H1 (cell line): ENCODE measurements around the gene GNB1L. TPM values are rescaled to one million over a fixed set of nuclear protein-coding genes. Genes with fewer than 3 reads are reported as not detected.
A peak's percentile ranks its signal among the peaks of the same experiment; 100 is the strongest.

Source experiments
- CTCF ChIA-PET: fragments of 300-600 bp; sonication (Branson Sonifier 250); formaldehyde crosslinking; loops from one replicate; lab custom pipeline; 2021; ENCODE audit not compliant: partially characterized antibody; lab: Charles Lee
- POLR2A ChIA-PET: fragments of 300-600 bp; sonication (Branson Sonifier 250); formaldehyde crosslinking; loops from one replicate; lab custom pipeline; 2021; ENCODE audit warnings: inconsistent platforms; ENCODE audit not compliant: partially characterized antibody; lab: Charles Lee
- DNase-seq, 2 experiments: peaks; one replicate each; pipeline versions ENCODE4 v3.0.0 to v3.0.0-alpha.2; 2010 to 2022; ENCODE audit warnings: low spot score in 2 of 2, low read depth in 1 of 2, mixed read lengths in 1 of 2
- FAIRE-seq: peaks from 2 replicates; lab custom pipeline; 2011; peaks lifted over from hg19 to GRCh38; lab: Jason Lieb, UNC
- H2AFZ ChIP-seq: 2 replicates; pipeline ENCODE4 v1.8.1; 2012; ENCODE audit warnings: low read length, inconsistent platforms
- H2AK5ac ChIP-seq: 2 replicates; pipeline ENCODE4 v1.6.1; 2013; ENCODE audit warnings: low read depth, low read length
- H2BK120ac ChIP-seq: replicated peaks from 2 replicates; pipeline ENCODE3; 2013; ENCODE audit warnings: low read depth, low read length, inconsistent platforms
- H2BK12ac ChIP-seq: 2 replicates; pipeline ENCODE4 v1.6.1; 2013; ENCODE audit warnings: low read depth, low read length
- H2BK15ac ChIP-seq: 2 replicates; pipeline ENCODE4 v1.6.1; 2013; ENCODE audit warnings: low read length
- H2BK20ac ChIP-seq: 2 replicates; pipeline ENCODE4 v1.6.1; 2013; ENCODE audit warnings: low read length
- H2BK5ac ChIP-seq: 2 replicates; pipeline ENCODE4 v1.6.1; 2013; ENCODE audit warnings: low read depth, low read length
- H3K14ac ChIP-seq: 2 replicates; pipeline ENCODE4 v1.6.1; 2013; ENCODE audit warnings: inconsistent platforms; ENCODE audit not compliant: insufficient read length
- H3K18ac ChIP-seq: 2 replicates; pipeline ENCODE4 v1.6.1; 2013; ENCODE audit warnings: low read length; ENCODE audit errors: extremely low read depth
- H3K23ac ChIP-seq: 2 replicates; pipeline ENCODE4 v1.6.1; 2013; ENCODE audit warnings: inconsistent platforms; ENCODE audit not compliant: insufficient read length
- H3K23me2 ChIP-seq: 2 replicates; pipeline ENCODE4 v1.6.1; 2013; ENCODE audit warnings: low read depth, low read length
- H3K27ac ChIP-seq: 2 replicates; pipeline ENCODE4 v1.6.1; 2011; ENCODE audit warnings: low read depth, low read length, inconsistent platforms
- H3K27me3 ChIP-seq, 4 experiments: replicated peaks in 1 of 4; 1 replicate in 1 of 4; 2 replicates in 3 of 4; pipeline versions ENCODE4 v1.6.1 to v1.8.1; 2011 to 2013; ENCODE audit warnings: low read length in 3 of 4, mild to moderate bottlenecking in 3 of 4, inconsistent platforms in 2 of 4, mixed read lengths in 2 of 4, moderate library complexity in 1 of 4; ENCODE audit not compliant: control insufficient read depth in 3 of 4, insufficient read depth in 3 of 4; ENCODE audit errors: extremely low read depth in 1 of 4
- H3K36me3 ChIP-seq, 4 experiments: 2 replicates each; pipeline versions ENCODE4 v1.6.1 to v1.8.1; 2011 to 2013; ENCODE audit warnings: mild to moderate bottlenecking in 4 of 4, low read length in 3 of 4, moderate library complexity in 2 of 4, control low read depth in 1 of 4, inconsistent platforms in 1 of 4; ENCODE audit not compliant: insufficient read depth in 4 of 4, control insufficient read depth in 2 of 4
- H3K4ac ChIP-seq: replicated peaks from 2 replicates; pipeline ENCODE3; 2013; ENCODE audit warnings: low read length, low read depth, mixed read lengths, inconsistent platforms; ENCODE audit not compliant: insufficient read length
- H3K4me1 ChIP-seq, 4 experiments: replicated peaks in 1 of 4; 1 replicate in 1 of 4; 2 replicates in 3 of 4; pipeline versions ENCODE4 v1.6.1 to v1.8.1; 2011 to 2013; ENCODE audit warnings: low read length in 3 of 4, inconsistent platforms in 2 of 4, mixed read lengths in 1 of 4; ENCODE audit not compliant: insufficient read depth in 4 of 4, control insufficient read depth in 3 of 4
- H3K4me2 ChIP-seq, 2 experiments: 2 replicates each; pipeline versions ENCODE4 v1.6.1 to v1.8.1; 2011 to 2013; ENCODE audit warnings: low read depth in 2 of 2, low read length in 2 of 2, control low read depth in 1 of 2, inconsistent platforms in 1 of 2, mild to moderate bottlenecking in 1 of 2; ENCODE audit not compliant: insufficient read depth in 1 of 2
- H3K4me3 ChIP-seq, 4 experiments: fragments of 200-600, 300-600 bp in 1 of 4; sonication (generic), shearing (Covaris generic), sonication (Bioruptor Twin) in 1 of 4; 2 replicates each; pipeline versions ENCODE4 v1.5.1 to v1.8.1; 2011 to 2016; ENCODE audit warnings: low read length in 4 of 4, low read depth in 3 of 4, control low read depth in 2 of 4, inconsistent platforms in 2 of 4, mild to moderate bottlenecking in 2 of 4, mixed read lengths in 1 of 4, moderate library complexity in 1 of 4; ENCODE audit not compliant: insufficient read depth in 2 of 4; ENCODE audit errors: extremely low read depth in 1 of 4
- H3K56ac ChIP-seq: replicated peaks from 2 replicates; pipeline ENCODE3; 2013; ENCODE audit warnings: low read depth, mild to moderate bottlenecking, mixed read lengths, low read length, inconsistent platforms; ENCODE audit not compliant: insufficient read length
- H3K79me1 ChIP-seq: 2 replicates; pipeline ENCODE4 v1.6.1; 2013; ENCODE audit warnings: low read depth, low read length, control low read depth
- H3K79me2 ChIP-seq, 2 experiments: 2 replicates each; pipeline versions ENCODE4 v1.6.1 to v1.8.1; 2012 to 2013; ENCODE audit warnings: low read length in 2 of 2, mild to moderate bottlenecking in 2 of 2, inconsistent platforms in 1 of 2; ENCODE audit not compliant: insufficient read depth in 2 of 2, control insufficient read depth in 1 of 2
- H3K9ac ChIP-seq, 4 experiments: replicated peaks in 1 of 4; 1 replicate in 1 of 4; 2 replicates in 3 of 4; pipeline versions ENCODE4 v1.6.1 to v1.8.1; 2011 to 2013; ENCODE audit warnings: low read depth in 3 of 4, low read length in 3 of 4, control low read depth in 2 of 4, mild to moderate bottlenecking in 2 of 4, moderate library complexity in 2 of 4, inconsistent platforms in 1 of 4; ENCODE audit errors: extremely low read depth in 1 of 4
- H3K9me3 ChIP-seq, 2 experiments: 2 replicates each; pipeline versions ENCODE4 v1.6.1 to v1.8.1; 2012 to 2013; ENCODE audit warnings: mild to moderate bottlenecking in 2 of 2, moderate library complexity in 2 of 2, control low read depth in 1 of 2, inconsistent platforms in 1 of 2, low read depth in 1 of 2, low read length in 1 of 2, mixed read lengths in 1 of 2; ENCODE audit not compliant: insufficient read depth in 2 of 2
- H4K20me1 ChIP-seq, 2 experiments: replicated peaks in 1 of 2; 2 replicates each; pipeline versions ENCODE3 to v1.8.1; 2011 to 2013; ENCODE audit warnings: inconsistent platforms in 2 of 2, low read length in 2 of 2, mild to moderate bottlenecking in 1 of 2; ENCODE audit not compliant: insufficient read depth in 2 of 2, control insufficient read depth in 1 of 2
- H4K5ac ChIP-seq: 2 replicates; pipeline ENCODE4 v1.6.1; 2013; ENCODE audit warnings: low read length, low read depth, mixed read lengths, inconsistent platforms; ENCODE audit not compliant: insufficient read length
- H4K8ac ChIP-seq: 2 replicates; pipeline ENCODE4 v1.8.0; 2013; ENCODE audit warnings: mild to moderate bottlenecking, moderate library complexity, low read length, inconsistent platforms; ENCODE audit not compliant: insufficient read depth; ENCODE audit errors: extremely low read depth
- H4K91ac ChIP-seq: replicated peaks from 2 replicates; pipeline ENCODE3; 2013; ENCODE audit warnings: low read length, mixed read lengths, inconsistent platforms; ENCODE audit not compliant: insufficient read length
- BRCA1 ChIP-seq: IDR thresholded peaks from 2 replicates; pipeline ENCODE4 v1.6.1; 2012; ENCODE audit warnings: low read depth, low read length, improper control_type of control experiment
- HDAC2 ChIP-seq, 2 experiments: fragments of 300-600 bp in 1 of 2; sonication (generic) in 1 of 2; IDR thresholded peaks; 2 replicates each; pipeline ENCODE4 v1.6.1; 2011 to 2012; ENCODE audit warnings: low read depth in 2 of 2, low read length in 2 of 2, mild to moderate bottlenecking in 2 of 2, moderate library complexity in 2 of 2, borderline replicate concordance in 1 of 2, inconsistent platforms in 1 of 2
- JUN ChIP-seq: IDR thresholded peaks from 2 replicates; pipeline ENCODE4 v1.6.1; 2011; ENCODE audit warnings: low read depth, mild to moderate bottlenecking, improper control_type of control experiment, low read length
- JUND ChIP-seq: IDR thresholded peaks from 2 replicates; pipeline ENCODE4 v1.6.1; 2011; ENCODE audit warnings: mild to moderate bottlenecking, improper control_type of control experiment, low read length
- KDM4A ChIP-seq: IDR thresholded peaks from one replicate; pipeline ENCODE4 v1.7.1; 2012; ENCODE audit warnings: low read depth, mild to moderate bottlenecking, moderate library complexity, low read length, inconsistent platforms; ENCODE audit not compliant: severe bottlenecking
- RAD21 ChIP-seq, 2 experiments: IDR thresholded peaks in 1 of 2; conservative IDR thresholded peaks in 1 of 2; 2 replicates each; pipeline ENCODE4 v1.6.1; 2011; ENCODE audit warnings: low read depth in 2 of 2, low read length in 2 of 2, improper control_type of control experiment in 1 of 2, inconsistent platforms in 1 of 2, mild to moderate bottlenecking in 1 of 2, moderate library complexity in 1 of 2
- RFX5 ChIP-seq: IDR thresholded peaks from 2 replicates; pipeline ENCODE4 v1.6.1; 2011; ENCODE audit warnings: low read depth, low read length, improper control_type of control experiment, borderline replicate concordance
- SAP30 ChIP-seq: fragments of 300-600 bp; sonication (generic); IDR thresholded peaks from 2 replicates; pipeline ENCODE4 v1.7.1; 2012; ENCODE audit warnings: low read length, moderate library complexity, mild to moderate bottlenecking, inconsistent platforms; ENCODE audit not compliant: insufficient read depth, insufficient replicate concordance
- SP1 ChIP-seq: IDR thresholded peaks from 2 replicates; pipeline ENCODE4 v1.6.1; 2011; ENCODE audit warnings: low read depth, low read length
- SP2 ChIP-seq: IDR thresholded peaks from 2 replicates; pipeline ENCODE4 v1.6.1; 2012; ENCODE audit warnings: mild to moderate bottlenecking, low read length, inconsistent platforms
- TAF7 ChIP-seq: optimal IDR thresholded peaks from 2 replicates; pipeline ENCODE3; 2011; ENCODE audit warnings: low read depth, mild to moderate bottlenecking, inconsistent platforms, low read length, moderate library complexity, borderline replicate concordance
- WGBS, 2 experiments: shearing (Covaris generic) in 1 of 2; methylation state at CpG; one replicate each; pipeline versions ENCODE4 v1.1.6 to v1.1.7; 2013 to 2015; ENCODE audit warnings: low lambda C conversion rate in 2 of 2, mixed read lengths in 2 of 2, inconsistent platforms in 1 of 2, low coverage in 1 of 2, missing lambda C conversion rate in 1 of 2; ENCODE audit not compliant: insufficient replicate concordance in 2 of 2, insufficient coverage in 1 of 2, insufficient read length in 1 of 2; ENCODE audit errors: extremely low coverage in 1 of 2, missing lambda C conversion rate in 1 of 2; 5-methylcytosine and 5-hydroxymethylcytosine counted together
- polyA plus RNA-seq, 7 experiments: library from polyadenylated mRNA; depleted of rRNA in 3 of 7; stranded (reverse) in 5 of 7; unstranded in 2 of 7; fragments of >200 nt in 5 of 7; fragments of 200-250 nt in 2 of 7; gene quantifications; 1 replicate in 5 of 7; 2 replicates in 1 of 7; 4 replicates in 1 of 7; pipeline versions ENCODE4 v1.2.1 to v1.2.3, GENCODE V29; 2011 to 2013; ENCODE audit warnings: missing spikeins in 2 of 7, mixed read lengths in 2 of 7
- total RNA-seq: library from RNA; stranded (reverse); fragmentation: NEBNext Ultra II Directional; extraction: Animal tissue kit (Norgen Biotek cat#: 25700); gene quantifications from 2 replicates; pipeline ENCODE4 v1.2.1, GENCODE V29; 2021

Gene GNB1L
- total and polyA plus RNA-seq, 2 of the 8 experiments (the other 6 are each of a cell fraction or from before 2014, with no cell fraction given) = 14.0 to 15.6 TPM

DNA sequence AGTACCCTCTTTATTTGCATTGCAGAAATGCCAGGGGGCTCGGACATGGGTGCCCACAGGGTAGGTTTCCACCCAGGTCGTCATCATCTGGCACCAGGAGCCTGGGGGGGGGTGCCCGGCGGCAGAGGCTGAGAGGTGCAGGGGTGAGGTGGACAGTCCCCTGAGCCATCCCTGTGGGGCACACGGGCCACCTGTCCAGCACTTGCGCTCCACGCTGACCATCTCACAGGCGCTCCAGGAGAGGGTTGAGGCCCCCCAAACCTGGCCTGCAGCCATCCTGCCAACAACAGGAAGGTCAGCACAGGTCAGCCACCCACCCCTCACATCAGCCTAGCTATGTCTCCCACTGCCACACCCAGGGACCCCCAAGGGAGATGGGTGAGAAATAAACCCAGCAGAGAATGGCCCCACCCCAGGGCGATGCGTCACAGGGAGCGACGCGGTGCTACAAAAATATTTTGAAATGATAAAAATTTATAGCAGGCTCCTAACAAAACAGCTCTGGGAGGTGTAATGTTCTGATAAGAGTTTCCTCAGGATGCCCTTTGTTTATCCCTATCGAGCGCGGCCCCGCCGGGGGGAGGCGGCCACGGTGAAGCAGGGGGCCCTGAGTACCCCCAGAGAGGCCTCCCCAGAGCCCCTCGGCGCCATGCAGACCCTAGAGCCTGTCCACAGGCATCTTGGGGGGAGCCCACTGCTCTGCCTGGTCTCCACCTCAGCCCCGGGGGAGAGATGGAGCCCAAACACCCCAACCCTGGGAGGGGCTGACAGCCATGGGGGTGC, 21.0 kb upstream of the GNB1L start:
- no peak overlapping the region for H2BK120ac ChIP-seq
- peak overlapping the region; percentile 68; the same call in 1 of the 2 replicates for H4K8ac ChIP-seq
- no peak overlapping the region for H3K4ac ChIP-seq
- no peaks in the 10 kb centered on the region for H3K9me3 ChIP-seq
- H3K4me3 ChIP-seq = no peak overlapping the region
- ChIA-PET CTCF (interaction anchor here (0.6 to 2.6 kb wide), 5 partner anchors 9 to 1801 kb away, joined by 3 to 7 read pairs (median 5); no protein-coding TSS in a partner anchor), POLR2A (interaction anchor here (0.9 to 2.0 kb wide), 2 partner anchors 27 to 28 kb away, joined by 3 to 5 read pairs; no protein-coding TSS in a partner anchor)
- H3K23ac ChIP-seq = no peak overlapping the region
- H2BK20ac ChIP-seq = no peak overlapping the region
- no peak overlapping the region for H2BK5ac ChIP-seq
- H2AK5ac ChIP-seq = no peak overlapping the region
- no peak overlapping the region for H3K4me2 ChIP-seq
- WGBS, 2 experiments = 87% methylated on average over 20 of the region's 23 CpGs; no CpG with 5 or more reads in 1 of the 2 experiments
- H3K4me1 ChIP-seq = peaks cover 3 to 14% (median 10%) of the 10 kb centered on the region in 4 experiments
- no peak overlapping the region for H2BK12ac ChIP-seq
- no peak overlapping the region for H4K5ac ChIP-seq
- H4K20me1 ChIP-seq = no peaks in the 10 kb centered on the region
- peaks cover under 1% of the 10 kb centered on the region; the same call in 1 of the 2 replicates for H3K23me2 ChIP-seq
- H2AFZ ChIP-seq = no peak overlapping the region
- no peaks in the 10 kb centered on the region for H3K79me2 ChIP-seq
- H2BK15ac ChIP-seq = no peak overlapping the region
- H3K27ac ChIP-seq = no peak overlapping the region
- no peak overlapping the region for H3K14ac ChIP-seq
- FAIRE-seq (no peak), DNase-seq (peak in 1 of 2 experiments; percentile 42)
- H3K79me1 ChIP-seq = no peaks in the 10 kb centered on the region; the same call in 1 of the 2 replicates
- H3K56ac ChIP-seq = no peak overlapping the region
- no peak overlapping the region for H3K9ac ChIP-seq
- 0 out of 8 replicates have a peak, but pooled peaks cover 0 to 2% (median 0%) of the 10 kb centered on the region in 4 experiments for H3K36me3 ChIP-seq
- no peak overlapping the region for H3K18ac ChIP-seq
- H4K91ac ChIP-seq = no peak overlapping the region
- peaks cover 0 to 2% (median 0%) of the 10 kb centered on the region in 4 experiments; a peak in 1 of 7 replicates for H3K27me3 ChIP-seq
- TF ChIP-seq KDM4A (no peak), TAF7 (no peak), RFX5 (no peak), BRCA1 (no peak), JUND (no peak), SP1 (no peak), HDAC2 (IDR thresholded peaks at IDR 0.05; ENCODE audit: borderline replicate concordance in 1 of 2, low read depth in 2 of 2, low read length in 2 of 2) (no peak), JUN (no peak), SP2 (no peak), SAP30 (no peak), RAD21 (IDR thresholded peaks at IDR 0.05 in 1 of 2, conservative IDR thresholded peaks at IDR 0.05 in 1 of 2; ENCODE audit: low read depth in 2 of 2, low read length in 2 of 2) (no peak)
